Endothelial cell of umbilical vein (primary cell): ENCODE results near the gene SAP25. TPM values are rescaled to one million over a fixed set of nuclear protein-coding genes. Genes with fewer than 3 reads are reported as not detected.

Source experiments
- BruUV-seq: library from RNA; stranded (reverse); fragments of 400-500 nt; replicated peaks from 2 replicates; lab custom pipeline; 2021; lab: Mats Ljungman, UMichigan
- CTCF ChIA-PET: fragments of 300-600, 350-600 bp; sonication (Branson Sonifier 250); formaldehyde crosslinking; loops from one replicate; lab custom pipeline; 2021; ENCODE audit warnings: antibody characterized with exemption, inconsistent platforms; lab: Charles Lee
- POLR2A ChIA-PET: fragments of 300-600, 350-600 bp; sonication (Branson Sonifier 250); formaldehyde crosslinking; loops from one replicate; lab custom pipeline; 2021; ENCODE audit warnings: antibody characterized with exemption, inconsistent platforms; lab: Charles Lee
- DNase-seq: peaks from one replicate; pipeline ENCODE4 v3.0.0-alpha.2; 2011; ENCODE audit warnings: low read depth, low spot score
- FAIRE-seq: peaks from 2 replicates; lab custom pipeline; 2011; peaks lifted over from hg19 to GRCh38; lab: Jason Lieb, UNC
- H2AFZ ChIP-seq: 2 replicates; pipeline ENCODE4 v1.6.0; 2012; ENCODE audit warnings: low read depth, low read length, control low read depth, inconsistent platforms
- H3K27ac ChIP-seq: 2 replicates; pipeline ENCODE4 v1.5.1; 2011; ENCODE audit warnings: low read depth, mild to moderate bottlenecking, control low read depth, low read length, moderate library complexity; ENCODE audit not compliant: insufficient read depth
- H3K27me3 ChIP-seq, 2 experiments: 2 replicates each; pipeline versions ENCODE4 v1.6.0 to v1.6.1; 2011; ENCODE audit warnings: low read length in 2 of 2, mixed read lengths in 1 of 2; ENCODE audit not compliant: control insufficient read depth in 2 of 2, insufficient read depth in 2 of 2
- H3K36me3 ChIP-seq, 2 experiments: 2 replicates in 1 of 2; 3 replicates in 1 of 2; pipeline ENCODE4 v1.5.1; 2011; ENCODE audit warnings: low read length in 2 of 2, mild to moderate bottlenecking in 1 of 2, moderate library complexity in 1 of 2; ENCODE audit not compliant: control insufficient read depth in 2 of 2, insufficient read depth in 2 of 2; ENCODE audit errors: extremely low read depth in 1 of 2
- H3K4me1 ChIP-seq: 3 replicates; pipeline ENCODE4 v1.5.1; 2011; ENCODE audit warnings: mild to moderate bottlenecking, low read length; ENCODE audit not compliant: control insufficient read depth, insufficient read depth; ENCODE audit errors: extremely low read depth
- H3K4me2 ChIP-seq: 2 replicates; pipeline ENCODE4 v1.6.1; 2011; ENCODE audit warnings: low read length, control low read depth, mixed read lengths; ENCODE audit not compliant: insufficient read depth
- H3K4me3 ChIP-seq, 3 experiments: fragments of 200-600 bp in 1 of 3; sonication (generic), shearing (Covaris generic) in 1 of 3; replicated peaks in 1 of 3; 2 replicates each; pipeline ENCODE4 v1.5.1; 2011 to 2016; ENCODE audit warnings: control low read depth in 3 of 3, low read length in 3 of 3, mild to moderate bottlenecking in 2 of 3, inconsistent platforms in 1 of 3, low read depth in 1 of 3, moderate library complexity in 1 of 3; ENCODE audit not compliant: insufficient read depth in 1 of 3
- H3K79me2 ChIP-seq: 2 replicates; pipeline ENCODE4 v1.6.0; 2012; ENCODE audit warnings: low read length, inconsistent platforms; ENCODE audit not compliant: control insufficient read depth, insufficient read depth
- H3K9ac ChIP-seq: replicated peaks from 2 replicates; pipeline ENCODE3; 2011; ENCODE audit warnings: low read length, control low read depth; ENCODE audit not compliant: insufficient read depth; ENCODE audit errors: extremely low read depth
- H3K9me1 ChIP-seq: replicated peaks from 3 replicates; pipeline ENCODE4 v1.6.0; 2011; ENCODE audit warnings: mild to moderate bottlenecking, low read length; ENCODE audit not compliant: control insufficient read depth, insufficient read depth; ENCODE audit errors: extremely low read depth
- H3K9me3 ChIP-seq: replicated peaks from 2 replicates; pipeline ENCODE4 v1.5.1; 2012; ENCODE audit warnings: low read length, inconsistent platforms; ENCODE audit not compliant: control insufficient read depth, insufficient read depth
- H4K20me1 ChIP-seq: replicated peaks from 2 replicates; pipeline ENCODE3; 2011; ENCODE audit warnings: mild to moderate bottlenecking, low read length; ENCODE audit not compliant: control insufficient read depth, insufficient read depth; ENCODE audit errors: extremely low read depth
- CTCF ChIP-seq, 2 donors: IDR thresholded peaks; 1 replicate in 1 of 2; 2 replicates in 1 of 2; pipeline ENCODE4 v1.5.1; 2011; ENCODE audit warnings: low read length in 2 of 2, mild to moderate bottlenecking in 2 of 2, moderate library complexity in 2 of 2, control low read depth in 1 of 2, inconsistent platforms in 1 of 2, low read depth in 1 of 2; ENCODE audit not compliant: insufficient read depth in 1 of 2; ENCODE audit errors: extremely low read depth in 1 of 2
- EZH2 ChIP-seq: IDR thresholded peaks from 2 replicates; pipeline ENCODE4 v1.6.1; 2012; ENCODE audit warnings: borderline replicate concordance, low read depth, mild to moderate bottlenecking, moderate library complexity, low read length, inconsistent platforms; ENCODE audit not compliant: severe bottlenecking
- FOS ChIP-seq: IDR thresholded peaks from 2 replicates; pipeline ENCODE4 v1.6.1; 2011; ENCODE audit warnings: mild to moderate bottlenecking, low read length, moderate library complexity, borderline replicate concordance; ENCODE audit not compliant: insufficient read depth
- GATA2 ChIP-seq: IDR thresholded peaks from 2 replicates; pipeline ENCODE4 v1.7.0; 2011; ENCODE audit warnings: low read depth, mild to moderate bottlenecking, moderate library complexity, mixed read lengths, low read length; ENCODE audit not compliant: insufficient read length, insufficient read depth
- JUN ChIP-seq: IDR thresholded peaks from 2 replicates; pipeline ENCODE4 v1.6.1; 2011; ENCODE audit warnings: borderline replicate concordance, low read depth; ENCODE audit not compliant: insufficient read length, insufficient read depth
- MYC ChIP-seq: IDR thresholded peaks from one replicate; pipeline ENCODE4 v1.6.1; 2011; ENCODE audit warnings: mild to moderate bottlenecking, low read depth, low read length
- POLR2A ChIP-seq: IDR thresholded peaks from 2 replicates; pipeline ENCODE4 v1.6.1; 2012; ENCODE audit warnings: low read depth, mild to moderate bottlenecking, control low read depth, low read length
- POLR2AphosphoS5 ChIP-seq: IDR thresholded peaks from 2 replicates; pipeline ENCODE4 v1.6.1; 2012; ENCODE audit warnings: low read depth, mild to moderate bottlenecking, control low read depth, low read length, moderate library complexity; ENCODE audit not compliant: insufficient read depth
- dilution Hi-C: fragments of 300-500 bp; cut with MboI; formaldehyde crosslinking; loops from one replicate; pipeline ENCODE4 v1.15.0; 2019; ENCODE audit warnings: low sequenced_read_pairs; ENCODE audit not compliant: extremely low pct_ligation_motif_present
- intact Hi-C: fragments of 100-400 bp; cut with micrococcal nuclease; formaldehyde crosslinking; loops from one replicate; pipeline ENCODE4 v1.10.0; 2022
- polyA plus RNA-seq, 4 experiments: library from polyadenylated mRNA; depleted of rRNA in 3 of 4; stranded (reverse) in 3 of 4; unstranded in 1 of 4; fragments of >200 nt; gene quantifications; 2 replicates each; pipeline versions ENCODE4 v1.2.1 to v1.2.3, GENCODE V29; 2011 to 2012; ENCODE audit warnings: missing spikeins in 1 of 4
- total RNA-seq: library from RNA; stranded (reverse); gene quantifications from 2 replicates; pipeline ENCODE4 v1.2.3, GENCODE V29; 2021
- TF ChIP-seq, protein P1 (sequence below): IDR thresholded peaks from 2 replicates; pipeline ENCODE4 v1.6.1; 2011; ENCODE audit not compliant: insufficient read depth, insufficient read length

The SAP25 gene
- total and polyA plus RNA-seq, 2 donors (not counting 3 experiments of a cell fraction or from before 2014, with no cell fraction given): 3.2 TPM

DNA sequence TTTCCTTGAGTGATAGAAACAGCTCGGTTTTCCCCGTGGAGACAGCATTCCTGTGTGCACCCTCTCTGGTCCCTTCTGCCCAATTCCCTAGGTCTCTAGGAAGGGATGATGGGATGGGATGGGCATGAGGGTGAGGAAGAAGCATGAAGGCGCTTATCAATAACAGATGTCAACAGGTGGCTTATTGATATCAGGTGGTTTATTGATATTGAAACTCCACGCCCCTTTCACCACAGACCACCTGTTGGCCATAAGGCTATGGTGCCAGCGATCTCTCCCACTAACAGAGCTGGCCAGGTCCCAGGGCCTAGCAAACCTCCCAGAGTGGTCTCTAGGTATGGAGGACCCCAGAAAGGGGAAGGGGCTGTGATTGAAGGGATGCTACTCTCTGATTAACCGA, 46.5 kb upstream of the SAP25 start:
- intact Hi-C loops (no loop called here), dilution Hi-C loops (no loop called here)
- Histone ChIP-seq H3K4me1 (no peaks in the 10 kb centered on the region), H3K4me2 (no peak overlapping the region), H2AFZ (no peak overlapping the region), H3K9ac (no peak overlapping the region), H3K27me3 (no peaks in the 10 kb centered on the region), H3K27ac (no peak overlapping the region), H3K79me2 (no peaks in the 10 kb centered on the region), H3K4me3 (no peak overlapping the region), H3K9me1 (no peaks in the 10 kb centered on the region), H3K36me3 (no peaks in the 10 kb centered on the region), H3K9me3 (no peaks in the 10 kb centered on the region), H4K20me1 (no peaks in the 10 kb centered on the region)
- FAIRE-seq (no peak), DNase-seq (no peak)
- CTCF ChIA-PET: no interaction called here
- POLR2A ChIA-PET: no interaction called here
- TF ChIP-seq, protein P1, sequence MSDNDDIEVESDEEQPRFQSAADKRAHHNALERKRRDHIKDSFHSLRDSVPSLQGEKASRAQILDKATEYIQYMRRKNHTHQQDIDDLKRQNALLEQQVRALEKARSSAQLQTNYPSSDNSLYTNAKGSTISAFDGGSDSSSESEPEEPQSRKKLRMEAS: no peak
- TF ChIP-seq MYC: no peak
- TF ChIP-seq FOS: no peak
- no peak for TF ChIP-seq EZH2
- no peak for TF ChIP-seq POLR2A
- TF ChIP-seq CTCF (IDR thresholded peaks at IDR 0.05; ENCODE audit: extremely low read depth in 1 of 2, insufficient read depth in 1 of 2, low read depth in 1 of 2, low read length in 2 of 2): no peak
- no peak for TF ChIP-seq GATA2
- TF ChIP-seq JUN: no peak
- no peak for TF ChIP-seq POLR2AphosphoS5
- BruUV-seq: no TSS peak
